WTC11 (cell line): ENCODE data around the gene FAM3C. TPM values are rescaled to one million over a fixed set of nuclear protein-coding genes. Genes with fewer than 3 reads are reported as not detected.

Source experiments
- ATAC-seq: fragments of 200-7000 bp; cut with Tn5 transposase; 2 replicates; pipeline ENCODE4 v1.10.0; 2021; ENCODE audit warnings: mild to moderate bottlenecking, moderate library complexity
- Bru-seq: library from RNA; stranded (reverse); fragments of 400-500 nt; gene quantifications from one replicate; lab custom pipeline; 2021; lab: Mats Ljungman, UMichigan
- CTCF ChIA-PET: fragments of 300-600 bp; sonication (Branson Sonifier 250); formaldehyde crosslinking; loops from one replicate; lab custom pipeline; 2021; ENCODE audit warnings: antibody characterized with exemption; lab: Charles Lee
- POLR2A ChIA-PET: fragments of 350-600 bp; sonication (Branson Sonifier 250); formaldehyde crosslinking; loops from one replicate; lab custom pipeline; 2021; ENCODE audit warnings: antibody characterized with exemption; lab: Charles Lee
- DNase-seq: peaks from one replicate; pipeline ENCODE4 v3.0.0; 2021; ENCODE audit warnings: low spot score
- H3K27ac Mint-ChIP-seq: 2 replicates; pipeline ENCODE4 v1.8.0; 2021; ENCODE audit warnings: mixed read lengths
- H3K27me3 Mint-ChIP-seq: 2 replicates; pipeline ENCODE4 v1.8.0; 2021; ENCODE audit warnings: low read depth, mild to moderate bottlenecking, moderate library complexity, mixed read lengths
- H3K36me3 Mint-ChIP-seq: 2 replicates; pipeline ENCODE4 v1.8.0; 2021; ENCODE audit warnings: mixed read lengths
- H3K4me1 Mint-ChIP-seq: 2 replicates; pipeline ENCODE4 v1.8.0; 2022; ENCODE audit warnings: mixed read lengths
- H3K4me3 Mint-ChIP-seq: 2 replicates; pipeline ENCODE4 v1.8.0; 2021; ENCODE audit warnings: mild to moderate bottlenecking, moderate library complexity, mixed read lengths
- H3K9me3 Mint-ChIP-seq: 2 replicates; pipeline ENCODE4 v1.8.0; 2021; ENCODE audit warnings: mixed read lengths
- FOXJ3 ChIP-seq: sonication (generic); formaldehyde crosslinking; IDR thresholded peaks from 2 replicates; pipeline ENCODE4 v1.9.0; 2021; ENCODE audit warnings: missing genetic modification reagents, mild to moderate bottlenecking, borderline replicate concordance
- FOXK1 ChIP-seq: sonication (generic); formaldehyde crosslinking; IDR thresholded peaks from 2 replicates; pipeline ENCODE4 v1.8.0; 2022; ENCODE audit warnings: mild to moderate bottlenecking, moderate library complexity, missing genetic modification reagents
- MYBL2 ChIP-seq: sonication (generic); formaldehyde crosslinking; IDR thresholded peaks from 2 replicates; pipeline ENCODE4 v1.8.1; 2023; ENCODE audit warnings: mild to moderate bottlenecking, moderate library complexity, missing genetic modification reagents
- NFE2L1 ChIP-seq: sonication (generic); formaldehyde crosslinking; IDR thresholded peaks from 2 replicates; pipeline ENCODE4 v1.8.1; 2023; ENCODE audit warnings: missing genetic modification reagents
- NFYB ChIP-seq: sonication (generic); formaldehyde crosslinking; conservative IDR thresholded peaks from 2 replicates; pipeline ENCODE4 v1.8.0; 2022; ENCODE audit warnings: low read depth, missing genetic modification reagents
- SMAD3 ChIP-seq: sonication (generic); formaldehyde crosslinking; IDR thresholded peaks from 2 replicates; pipeline ENCODE4 v1.8.0; 2022; ENCODE audit warnings: missing genetic modification reagents, mild to moderate bottlenecking, borderline replicate concordance
- TP53 ChIP-seq: sonication (generic); formaldehyde crosslinking; IDR thresholded peaks from 2 replicates; pipeline ENCODE4 v1.8.1; 2023; ENCODE audit warnings: mild to moderate bottlenecking, missing genetic modification reagents
- ZNF317 ChIP-seq: sonication (generic); formaldehyde crosslinking; IDR thresholded peaks from 2 replicates; pipeline ENCODE4 v1.8.1; 2023; ENCODE audit warnings: low read depth, mild to moderate bottlenecking, moderate library complexity, missing genetic modification reagents, borderline replicate concordance
- ZNF423 ChIP-seq: fragments of 250-450 bp; sonication (Bioruptor Pico); IDR thresholded peaks from 2 replicates; pipeline ENCODE4 v2.1.2; 2022; ENCODE audit warnings: mild to moderate bottlenecking, moderate library complexity
- long read RNA-seq, 3 experiments: library from RNA in 1 of 3; library from capped mRNA in 1 of 3; library from polyadenylated mRNA in 1 of 3; unstranded in 2 of 3; stranded (forward) in 1 of 3; transcript quantifications; one replicate each; pipeline ENCODE4 v2.0.0, GENCODE V29; 2021
- total RNA-seq: library from RNA; stranded (reverse); gene quantifications from 3 replicates; pipeline ENCODE4 v1.2.3, GENCODE V29; 2021
- TF ChIP-seq, protein P1 (sequence below): sonication (generic); formaldehyde crosslinking; IDR thresholded peaks from 2 replicates; pipeline ENCODE4 v1.8.1; 2023; ENCODE audit warnings: mild to moderate bottlenecking, missing genetic modification reagents, borderline replicate concordance
- TF ChIP-seq, protein P2 (sequence below): fragments of 250-450 bp; sonication (Bioruptor Pico); conservative IDR thresholded peaks from 2 replicates; pipeline ENCODE4 v1.9.0; 2021; ENCODE audit warnings: mild to moderate bottlenecking
- TF ChIP-seq, protein P3 (sequence below): sonication (generic); formaldehyde crosslinking; IDR thresholded peaks from 2 replicates; pipeline ENCODE4 v1.8.1; 2022; ENCODE audit warnings: low read depth, missing genetic modification reagents, borderline replicate concordance
- TF ChIP-seq, protein P4 (sequence below): fragments of 250-450 bp; sonication (Bioruptor Pico); IDR thresholded peaks from 2 replicates; pipeline ENCODE4 v2.1.2; 2022; ENCODE audit warnings: mild to moderate bottlenecking, moderate library complexity
- TF ChIP-seq, protein P5 (sequence below): sonication (generic); formaldehyde crosslinking; IDR thresholded peaks from 2 replicates; pipeline ENCODE4 v1.8.0; 2023; ENCODE audit warnings: mild to moderate bottlenecking, missing genetic modification reagents
- TF ChIP-seq, protein P6 (sequence below): sonication (generic); formaldehyde crosslinking; IDR thresholded peaks from 2 replicates; pipeline ENCODE4 v1.8.1; 2022; ENCODE audit warnings: mild to moderate bottlenecking, moderate library complexity, missing genetic modification reagents
- TF ChIP-seq, protein P7 (sequence below): fragments of 250-450 bp; sonication (Bioruptor Pico); IDR thresholded peaks from 2 replicates; pipeline ENCODE4 v1.9.0; 2021; ENCODE audit warnings: mild to moderate bottlenecking
- TF ChIP-seq, protein P8 (sequence below): sonication (generic); formaldehyde crosslinking; IDR thresholded peaks from 2 replicates; pipeline ENCODE4 v1.8.0; 2022; ENCODE audit warnings: mild to moderate bottlenecking, missing genetic modification reagents

The FAM3C gene, protein sequence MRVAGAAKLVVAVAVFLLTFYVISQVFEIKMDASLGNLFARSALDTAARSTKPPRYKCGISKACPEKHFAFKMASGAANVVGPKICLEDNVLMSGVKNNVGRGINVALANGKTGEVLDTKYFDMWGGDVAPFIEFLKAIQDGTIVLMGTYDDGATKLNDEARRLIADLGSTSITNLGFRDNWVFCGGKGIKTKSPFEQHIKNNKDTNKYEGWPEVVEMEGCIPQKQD
- total RNA-seq (51.2 to 65.7 TPM (median 54.4 TPM) in 3 replicates), Bru-seq, nascent RNA (percentile 93 among the genes with signal in this experiment)
- long read RNA-seq, experiment 1, transcript FAM3C-201 (10 exons, 2,508 nt), result major isoform, 472 of 543 reads
- long read RNA-seq, experiment 1, transcript FAM3C-204 (2 exons, 567 nt), result minor isoform, 6 of 543 reads
- long read RNA-seq, experiment 1, partial matches to known transcripts, result 24 of 543 reads
- long read RNA-seq, experiment 1, other reads (novel, unspliced or antisense), result 41 of 543 reads
- long read RNA-seq, experiment 2, transcript FAM3C-201 (10 exons, 2,508 nt), result major isoform, 66 of 127 reads
- long read RNA-seq, experiment 2, partial matches to known transcripts, result 13 of 127 reads
- long read RNA-seq, experiment 2, other reads (novel, unspliced or antisense), result 45 of 127 reads
- long read RNA-seq, experiment 3, transcript FAM3C-201 (10 exons, 2,508 nt), result major isoform, 19 of 31 reads
- long read RNA-seq, experiment 3, partial matches to known transcripts, result 8 of 31 reads
- long read RNA-seq, experiment 3, other reads (novel, unspliced or antisense), result 4 of 31 reads

DNA sequence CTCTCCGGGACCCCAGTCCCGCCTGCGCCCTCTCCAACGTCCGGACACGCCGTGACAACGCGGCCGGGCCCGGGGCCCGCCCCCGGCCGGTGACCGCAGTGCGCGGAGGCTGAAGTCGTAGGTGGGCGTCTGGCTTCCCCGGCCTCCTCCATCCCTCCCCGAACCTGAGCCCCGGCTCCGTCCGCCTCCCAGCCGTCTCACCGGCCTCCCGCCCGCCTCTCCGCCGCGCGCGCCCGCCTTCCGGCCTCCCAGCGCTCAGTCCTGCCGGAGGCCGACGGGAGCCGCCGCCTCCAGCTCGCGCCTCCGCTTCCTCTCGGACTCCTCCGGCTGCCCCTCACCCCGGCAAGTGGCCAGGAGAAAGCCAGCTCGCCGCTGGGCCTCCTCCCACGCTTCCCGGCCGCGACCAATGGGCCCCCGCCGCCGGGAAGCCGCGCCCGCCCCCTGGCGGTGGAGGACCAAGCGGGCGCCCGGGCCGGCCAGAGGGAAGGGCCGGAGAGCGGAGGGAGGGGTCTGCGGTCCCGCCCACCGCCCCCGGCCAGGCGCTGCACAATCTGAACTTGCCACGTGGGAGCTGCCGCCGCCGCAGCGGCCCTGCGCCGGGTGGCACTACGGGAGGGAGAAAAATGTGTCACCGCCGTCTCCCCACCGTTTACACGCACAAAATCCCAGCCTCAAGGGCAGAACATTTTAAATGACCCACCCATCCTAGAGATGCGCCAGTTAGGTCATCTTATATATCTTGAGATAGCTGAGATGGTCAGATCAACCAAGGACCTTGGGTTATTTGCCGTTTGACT lies at the start of gene FAM3C:
FAM3C (minus strand) TSS at position 348 of the 797 bp plus-strand sequence. CDS start 13,339 bp downstream, outside the sequence.
- Mint-ChIP-seq H3K27me3 (no peaks in the 10 kb centered on the region), H3K27ac (peak within 1 kb of the TSS; percentile 87), H3K9me3 (peaks cover 11% of the 10 kb centered on the region), H3K36me3 (peaks cover 12% of the 10 kb centered on the region), H3K4me3 (peak within 1 kb of the TSS; percentile 93), H3K4me1 (peaks cover 20% of the 10 kb centered on the region)
- ATAC-seq (peak; percentile 95), DNase-seq (peak; percentile 90)
- POLR2A ChIA-PET, result interaction anchor here (0.5 to 2.9 kb wide), 10 partner anchors 9 to 477 kb away, joined by 3 to 9 read pairs (median 3); no protein-coding TSS in a partner anchor
- CTCF ChIA-PET, result interaction anchor here (0.6 to 3.6 kb wide), 55 partner anchors 8 to 636 kb away, joined by 3 to 27 read pairs (median 4); partner anchors contain the start of gene WNT16
- TF ChIP-seq, protein P1, sequence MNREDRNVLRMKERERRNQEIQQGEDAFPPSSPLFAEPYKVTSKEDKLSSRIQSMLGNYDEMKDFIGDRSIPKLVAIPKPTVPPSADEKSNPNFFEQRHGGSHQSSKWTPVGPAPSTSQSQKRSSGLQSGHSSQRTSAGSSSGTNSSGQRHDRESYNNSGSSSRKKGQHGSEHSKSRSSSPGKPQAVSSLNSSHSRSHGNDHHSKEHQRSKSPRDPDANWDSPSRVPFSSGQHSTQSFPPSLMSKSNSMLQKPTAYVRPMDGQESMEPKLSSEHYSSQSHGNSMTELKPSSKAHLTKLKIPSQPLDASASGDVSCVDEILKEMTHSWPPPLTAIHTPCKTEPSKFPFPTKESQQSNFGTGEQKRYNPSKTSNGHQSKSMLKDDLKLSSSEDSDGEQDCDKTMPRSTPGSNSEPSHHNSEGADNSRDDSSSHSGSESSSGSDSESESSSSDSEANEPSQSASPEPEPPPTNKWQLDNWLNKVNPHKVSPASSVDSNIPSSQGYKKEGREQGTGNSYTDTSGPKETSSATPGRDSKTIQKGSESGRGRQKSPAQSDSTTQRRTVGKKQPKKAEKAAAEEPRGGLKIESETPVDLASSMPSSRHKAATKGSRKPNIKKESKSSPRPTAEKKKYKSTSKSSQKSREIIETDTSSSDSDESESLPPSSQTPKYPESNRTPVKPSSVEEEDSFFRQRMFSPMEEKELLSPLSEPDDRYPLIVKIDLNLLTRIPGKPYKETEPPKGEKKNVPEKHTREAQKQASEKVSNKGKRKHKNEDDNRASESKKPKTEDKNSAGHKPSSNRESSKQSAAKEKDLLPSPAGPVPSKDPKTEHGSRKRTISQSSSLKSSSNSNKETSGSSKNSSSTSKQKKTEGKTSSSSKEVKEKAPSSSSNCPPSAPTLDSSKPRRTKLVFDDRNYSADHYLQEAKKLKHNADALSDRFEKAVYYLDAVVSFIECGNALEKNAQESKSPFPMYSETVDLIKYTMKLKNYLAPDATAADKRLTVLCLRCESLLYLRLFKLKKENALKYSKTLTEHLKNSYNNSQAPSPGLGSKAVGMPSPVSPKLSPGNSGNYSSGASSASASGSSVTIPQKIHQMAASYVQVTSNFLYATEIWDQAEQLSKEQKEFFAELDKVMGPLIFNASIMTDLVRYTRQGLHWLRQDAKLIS (CRISPR knock-in tag), result peak; percentile 96; the same call in 1 of the 2 replicates
- TF ChIP-seq SMAD3 (CRISPR knock-in tag) (no peak), MYBL2 (peak; percentile 89), NFE2L1 (CRISPR knock-in tag) (peak; percentile 40; the same call in 1 of the 2 replicates), FOXJ3 (CRISPR knock-in tag) (no peak), ZNF317 (no peak; the same call in 1 of the 2 replicates), FOXK1 (peak; percentile 71; the same call in 1 of the 2 replicates), ZNF423 (CRISPR knock-in tag) (no peak), NFYB (0 out of 2 replicates have a peak, but pooled peaks have one; percentile 50), TP53 (peak; percentile 93)
- TF ChIP-seq, protein P2, sequence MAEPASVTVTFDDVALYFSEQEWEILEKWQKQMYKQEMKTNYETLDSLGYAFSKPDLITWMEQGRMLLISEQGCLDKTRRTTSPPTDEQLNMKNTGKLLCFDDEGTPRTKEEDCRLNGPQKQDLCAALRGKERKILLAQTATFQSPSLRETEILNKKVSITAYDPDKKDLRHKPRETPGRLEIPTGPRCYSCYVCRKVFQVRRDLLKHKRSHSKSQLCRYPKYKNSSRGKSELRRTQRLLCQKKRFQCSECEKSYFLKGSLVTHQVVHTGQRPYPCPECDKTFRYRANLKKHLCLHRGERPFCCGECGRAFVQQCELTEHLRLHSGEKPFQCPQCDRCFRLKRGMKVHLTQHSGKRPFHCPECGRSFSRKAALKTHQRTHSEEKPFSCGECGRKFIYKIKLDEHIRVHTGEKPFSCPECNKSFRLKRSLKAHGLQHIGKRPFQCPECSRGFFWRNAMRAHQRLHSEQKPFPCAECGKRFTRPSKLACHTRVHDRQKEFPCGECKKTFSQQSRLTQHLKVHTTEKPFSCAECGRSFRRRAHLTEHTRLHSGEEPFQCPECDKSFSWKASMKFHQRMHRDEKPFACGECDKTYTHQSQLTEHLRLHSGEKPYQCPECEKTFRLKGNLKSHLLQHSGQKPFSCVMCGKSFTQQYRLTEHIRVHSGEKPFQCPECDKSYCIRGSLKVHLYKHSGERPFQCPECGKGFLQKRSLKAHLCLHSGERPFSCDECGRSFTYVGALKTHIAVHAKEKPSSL (CRISPR knock-in tag), result no peak
- TF ChIP-seq, protein P3, sequence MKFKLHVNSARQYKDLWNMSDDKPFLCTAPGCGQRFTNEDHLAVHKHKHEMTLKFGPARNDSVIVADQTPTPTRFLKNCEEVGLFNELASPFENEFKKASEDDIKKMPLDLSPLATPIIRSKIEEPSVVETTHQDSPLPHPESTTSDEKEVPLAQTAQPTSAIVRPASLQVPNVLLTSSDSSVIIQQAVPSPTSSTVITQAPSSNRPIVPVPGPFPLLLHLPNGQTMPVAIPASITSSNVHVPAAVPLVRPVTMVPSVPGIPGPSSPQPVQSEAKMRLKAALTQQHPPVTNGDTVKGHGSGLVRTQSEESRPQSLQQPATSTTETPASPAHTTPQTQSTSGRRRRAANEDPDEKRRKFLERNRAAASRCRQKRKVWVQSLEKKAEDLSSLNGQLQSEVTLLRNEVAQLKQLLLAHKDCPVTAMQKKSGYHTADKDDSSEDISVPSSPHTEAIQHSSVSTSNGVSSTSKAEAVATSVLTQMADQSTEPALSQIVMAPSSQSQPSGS (CRISPR knock-in tag), result no peak
- TF ChIP-seq, protein P4, sequence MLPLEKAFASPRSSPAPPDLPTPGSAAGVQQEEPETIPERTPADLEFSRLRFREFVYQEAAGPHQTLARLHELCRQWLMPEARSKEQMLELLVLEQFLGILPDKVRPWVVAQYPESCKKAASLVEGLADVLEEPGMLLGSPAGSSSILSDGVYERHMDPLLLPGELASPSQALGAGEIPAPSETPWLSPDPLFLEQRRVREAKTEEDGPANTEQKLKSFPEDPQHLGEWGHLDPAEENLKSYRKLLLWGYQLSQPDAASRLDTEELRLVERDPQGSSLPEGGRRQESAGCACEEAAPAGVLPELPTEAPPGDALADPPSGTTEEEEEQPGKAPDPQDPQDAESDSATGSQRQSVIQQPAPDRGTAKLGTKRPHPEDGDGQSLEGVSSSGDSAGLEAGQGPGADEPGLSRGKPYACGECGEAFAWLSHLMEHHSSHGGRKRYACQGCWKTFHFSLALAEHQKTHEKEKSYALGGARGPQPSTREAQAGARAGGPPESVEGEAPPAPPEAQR (CRISPR knock-in tag), result no peak
- TF ChIP-seq, protein P5, sequence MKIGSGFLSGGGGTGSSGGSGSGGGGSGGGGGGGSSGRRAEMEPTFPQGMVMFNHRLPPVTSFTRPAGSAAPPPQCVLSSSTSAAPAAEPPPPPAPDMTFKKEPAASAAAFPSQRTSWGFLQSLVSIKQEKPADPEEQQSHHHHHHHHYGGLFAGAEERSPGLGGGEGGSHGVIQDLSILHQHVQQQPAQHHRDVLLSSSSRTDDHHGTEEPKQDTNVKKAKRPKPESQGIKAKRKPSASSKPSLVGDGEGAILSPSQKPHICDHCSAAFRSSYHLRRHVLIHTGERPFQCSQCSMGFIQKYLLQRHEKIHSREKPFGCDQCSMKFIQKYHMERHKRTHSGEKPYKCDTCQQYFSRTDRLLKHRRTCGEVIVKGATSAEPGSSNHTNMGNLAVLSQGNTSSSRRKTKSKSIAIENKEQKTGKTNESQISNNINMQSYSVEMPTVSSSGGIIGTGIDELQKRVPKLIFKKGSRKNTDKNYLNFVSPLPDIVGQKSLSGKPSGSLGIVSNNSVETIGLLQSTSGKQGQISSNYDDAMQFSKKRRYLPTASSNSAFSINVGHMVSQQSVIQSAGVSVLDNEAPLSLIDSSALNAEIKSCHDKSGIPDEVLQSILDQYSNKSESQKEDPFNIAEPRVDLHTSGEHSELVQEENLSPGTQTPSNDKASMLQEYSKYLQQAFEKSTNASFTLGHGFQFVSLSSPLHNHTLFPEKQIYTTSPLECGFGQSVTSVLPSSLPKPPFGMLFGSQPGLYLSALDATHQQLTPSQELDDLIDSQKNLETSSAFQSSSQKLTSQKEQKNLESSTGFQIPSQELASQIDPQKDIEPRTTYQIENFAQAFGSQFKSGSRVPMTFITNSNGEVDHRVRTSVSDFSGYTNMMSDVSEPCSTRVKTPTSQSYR, result no peak
- TF ChIP-seq, protein P6, sequence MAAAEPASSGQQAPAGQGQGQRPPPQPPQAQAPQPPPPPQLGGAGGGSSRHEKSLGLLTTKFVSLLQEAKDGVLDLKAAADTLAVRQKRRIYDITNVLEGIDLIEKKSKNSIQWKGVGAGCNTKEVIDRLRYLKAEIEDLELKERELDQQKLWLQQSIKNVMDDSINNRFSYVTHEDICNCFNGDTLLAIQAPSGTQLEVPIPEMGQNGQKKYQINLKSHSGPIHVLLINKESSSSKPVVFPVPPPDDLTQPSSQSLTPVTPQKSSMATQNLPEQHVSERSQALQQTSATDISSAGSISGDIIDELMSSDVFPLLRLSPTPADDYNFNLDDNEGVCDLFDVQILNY (CRISPR knock-in tag), result 0 out of 2 replicates have a peak, but pooled peaks have one; percentile 68
- TF ChIP-seq, protein P7, sequence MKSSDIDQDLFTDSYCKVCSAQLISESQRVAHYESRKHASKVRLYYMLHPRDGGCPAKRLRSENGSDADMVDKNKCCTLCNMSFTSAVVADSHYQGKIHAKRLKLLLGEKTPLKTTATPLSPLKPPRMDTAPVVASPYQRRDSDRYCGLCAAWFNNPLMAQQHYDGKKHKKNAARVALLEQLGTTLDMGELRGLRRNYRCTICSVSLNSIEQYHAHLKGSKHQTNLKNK (CRISPR knock-in tag), result no peak
- TF ChIP-seq, protein P8, sequence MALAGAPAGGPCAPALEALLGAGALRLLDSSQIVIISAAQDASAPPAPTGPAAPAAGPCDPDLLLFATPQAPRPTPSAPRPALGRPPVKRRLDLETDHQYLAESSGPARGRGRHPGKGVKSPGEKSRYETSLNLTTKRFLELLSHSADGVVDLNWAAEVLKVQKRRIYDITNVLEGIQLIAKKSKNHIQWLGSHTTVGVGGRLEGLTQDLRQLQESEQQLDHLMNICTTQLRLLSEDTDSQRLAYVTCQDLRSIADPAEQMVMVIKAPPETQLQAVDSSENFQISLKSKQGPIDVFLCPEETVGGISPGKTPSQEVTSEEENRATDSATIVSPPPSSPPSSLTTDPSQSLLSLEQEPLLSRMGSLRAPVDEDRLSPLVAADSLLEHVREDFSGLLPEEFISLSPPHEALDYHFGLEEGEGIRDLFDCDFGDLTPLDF (CRISPR knock-in tag), result 0 out of 2 replicates have a peak, but pooled peaks have one; percentile 6
